Measurements from ENCODE around the gene OR6S1.

Gene OR6S1, protein sequence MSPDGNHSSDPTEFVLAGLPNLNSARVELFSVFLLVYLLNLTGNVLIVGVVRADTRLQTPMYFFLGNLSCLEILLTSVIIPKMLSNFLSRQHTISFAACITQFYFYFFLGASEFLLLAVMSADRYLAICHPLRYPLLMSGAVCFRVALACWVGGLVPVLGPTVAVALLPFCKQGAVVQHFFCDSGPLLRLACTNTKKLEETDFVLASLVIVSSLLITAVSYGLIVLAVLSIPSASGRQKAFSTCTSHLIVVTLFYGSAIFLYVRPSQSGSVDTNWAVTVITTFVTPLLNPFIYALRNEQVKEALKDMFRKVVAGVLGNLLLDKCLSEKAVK

DNA sequence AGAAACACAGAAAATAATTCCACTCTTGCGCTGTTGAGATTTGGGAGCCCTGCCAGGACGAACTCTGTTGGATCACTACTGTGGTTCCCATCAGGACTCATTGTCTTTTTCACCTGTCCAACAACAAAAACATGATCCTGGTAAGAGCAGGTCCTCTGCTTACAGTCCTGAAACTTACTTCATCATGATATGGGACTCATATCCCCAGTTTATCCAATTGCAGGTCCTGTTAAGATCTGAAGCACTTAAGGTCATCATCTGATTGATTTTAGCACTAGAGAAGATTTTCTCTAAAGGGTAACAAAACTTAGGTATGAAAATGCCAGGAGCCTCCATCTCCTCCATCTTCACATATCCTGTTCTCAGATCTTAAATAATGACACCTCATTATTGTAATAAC is at the start of gene OR6S1:
TSS of gene OR6S1 (minus strand) at position 101 of the 400 bp plus-strand sequence. CDS start at position 101, 0 bp downstream.
- DNase-seq = no peak

DNA sequence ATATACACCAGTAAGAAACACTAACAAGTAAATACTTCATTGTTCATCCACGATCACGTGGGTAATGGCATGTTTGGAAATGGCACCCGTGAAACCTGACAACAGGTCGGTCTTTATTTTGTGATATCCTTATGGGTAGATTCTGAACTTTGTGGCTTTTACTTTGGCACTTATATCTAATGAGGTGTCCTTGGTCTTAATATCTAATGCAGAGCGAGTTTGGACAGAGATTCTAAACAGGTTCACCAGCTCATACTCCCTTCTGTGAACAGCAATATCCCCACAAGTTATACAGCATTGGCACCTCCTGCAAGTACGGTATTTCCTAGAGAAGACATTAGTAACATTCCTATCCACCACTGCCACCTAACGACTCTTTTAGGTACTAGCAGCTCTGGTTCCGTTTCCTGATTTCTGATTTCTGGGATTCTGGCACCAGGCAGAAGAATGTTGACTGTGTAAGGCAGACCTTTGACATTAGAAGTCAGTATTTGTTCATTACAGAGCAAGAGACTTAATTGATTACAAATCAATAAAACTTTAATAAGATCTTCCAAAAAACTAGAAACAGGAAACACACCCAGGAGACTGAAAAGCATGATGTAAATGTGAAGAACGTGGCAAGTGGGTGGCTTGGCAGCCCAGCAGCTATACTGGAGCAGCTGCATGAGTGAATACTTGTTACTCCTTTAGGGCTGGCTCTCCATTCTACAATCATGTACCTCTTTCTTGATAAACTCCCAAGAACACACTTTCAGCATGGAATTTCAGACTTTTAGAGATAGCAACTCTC is 49.6 kb upstream of the OR6S1 start:
- DNase-seq = peak in 11 of 14 donors; percentile 1 to 66 (median 15)

DNA sequence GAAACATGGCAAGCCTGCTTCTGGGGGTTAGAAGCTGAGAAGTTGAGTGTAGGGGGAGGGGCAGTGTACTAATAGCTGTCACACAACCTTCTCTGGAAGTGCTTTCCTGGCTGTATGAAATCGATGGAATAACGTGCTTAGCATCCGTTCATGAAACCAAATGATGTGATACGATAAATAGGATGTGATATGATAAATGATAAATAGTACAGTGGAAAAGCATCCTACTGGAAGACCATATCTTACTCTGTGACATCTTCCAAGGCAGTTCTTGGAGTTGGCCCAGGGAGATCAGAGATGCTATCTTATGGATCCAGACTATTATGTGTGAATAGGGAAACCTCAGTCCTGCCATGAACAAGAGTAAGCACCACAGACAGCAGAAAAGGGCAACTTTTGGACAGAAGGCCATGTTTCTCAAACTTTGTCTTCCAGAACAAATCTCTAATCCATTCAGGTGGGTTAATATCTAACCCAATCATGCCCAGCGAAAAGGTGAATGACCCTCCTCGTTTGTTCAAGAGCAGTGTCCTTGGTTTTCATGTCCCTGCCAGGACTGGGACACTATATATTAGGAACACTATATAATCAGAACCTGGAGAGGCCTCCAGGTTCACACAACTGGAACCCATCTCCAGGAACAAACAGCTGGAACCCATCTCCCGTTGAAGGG is 46.8 kb upstream of the OR6S1 start, which contains the start of gene ANG:
TSS of gene ANG (plus strand) at position 598 of the 673 bp plus-strand sequence. CDS start 4,801 bp downstream, outside the sequence.
- DNase-seq = no peak

DNA sequence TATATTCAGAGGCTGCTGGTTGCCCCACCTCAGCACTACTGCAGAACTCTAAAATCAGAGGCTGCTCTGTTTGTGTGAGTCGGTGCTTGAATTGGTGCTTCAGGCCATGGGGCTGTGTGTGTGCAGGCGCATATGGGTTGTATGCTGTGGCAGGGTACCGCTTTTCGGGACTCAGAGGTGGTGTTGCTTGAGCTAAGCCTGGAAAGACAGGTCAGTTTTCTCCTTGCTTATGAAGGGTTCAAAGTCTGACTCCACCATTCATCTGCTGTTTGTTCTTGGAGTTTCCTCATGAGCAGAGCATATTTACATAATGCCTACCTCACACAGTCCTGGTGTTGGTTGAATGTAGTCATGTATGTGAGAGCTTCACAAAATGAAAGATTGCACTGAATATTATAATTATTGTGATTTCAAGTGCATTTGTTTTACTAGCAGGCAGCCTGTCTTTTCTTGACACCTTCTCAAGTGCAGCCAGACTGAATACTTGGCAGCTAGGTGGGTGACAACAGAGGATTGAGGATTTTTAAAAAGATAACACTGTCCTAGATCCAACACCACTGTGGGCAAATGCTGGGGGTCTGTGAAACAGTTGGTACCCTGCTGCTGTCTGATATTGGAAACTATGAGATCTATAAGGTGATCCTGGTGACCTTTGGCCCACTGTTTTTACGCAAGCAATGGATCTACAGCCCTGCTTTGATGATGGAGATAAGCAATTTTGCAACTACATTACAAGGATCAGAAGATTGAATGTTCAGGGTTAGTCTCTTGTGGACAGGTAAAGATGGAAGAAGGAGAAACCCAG is 46.1 kb upstream of the OR6S1 start:
- no peak for DNase-seq

DNA sequence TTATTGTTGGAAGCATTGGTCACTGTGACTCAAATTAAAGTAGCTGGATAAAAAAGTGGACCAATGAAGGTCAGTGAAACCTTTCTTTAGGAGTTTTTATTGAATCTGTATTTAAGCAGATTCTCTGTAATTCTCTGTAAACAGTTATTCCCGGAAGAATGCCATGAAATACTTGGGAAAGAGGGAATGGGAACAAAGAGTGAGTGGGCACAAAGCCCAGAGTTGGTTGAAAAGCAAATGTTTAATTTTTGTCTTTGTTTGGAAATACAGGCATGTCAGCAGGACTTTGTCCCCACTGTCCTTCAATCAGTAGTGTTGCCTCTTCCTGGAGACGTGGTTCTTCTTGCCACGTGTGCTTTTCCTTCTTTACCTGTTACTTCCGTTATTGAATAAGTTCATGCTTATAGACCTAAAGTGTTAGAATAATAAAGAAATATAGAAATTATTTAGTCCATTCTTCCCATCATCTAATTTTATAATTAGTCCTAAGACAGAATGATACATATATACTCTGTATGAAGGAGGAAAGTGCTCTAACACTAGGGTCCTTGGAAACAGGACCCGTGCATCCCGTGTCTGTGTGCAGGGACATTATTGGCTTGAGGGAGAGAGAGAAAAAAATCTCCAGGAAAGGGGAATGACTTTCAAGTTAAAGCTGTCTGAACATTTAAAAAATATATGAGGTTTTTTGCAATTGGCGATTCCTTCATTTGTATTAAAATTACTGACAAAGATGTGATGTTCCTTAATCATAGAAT is 45.1 kb upstream of the OR6S1 start:
- DNase-seq = no peak

DNA sequence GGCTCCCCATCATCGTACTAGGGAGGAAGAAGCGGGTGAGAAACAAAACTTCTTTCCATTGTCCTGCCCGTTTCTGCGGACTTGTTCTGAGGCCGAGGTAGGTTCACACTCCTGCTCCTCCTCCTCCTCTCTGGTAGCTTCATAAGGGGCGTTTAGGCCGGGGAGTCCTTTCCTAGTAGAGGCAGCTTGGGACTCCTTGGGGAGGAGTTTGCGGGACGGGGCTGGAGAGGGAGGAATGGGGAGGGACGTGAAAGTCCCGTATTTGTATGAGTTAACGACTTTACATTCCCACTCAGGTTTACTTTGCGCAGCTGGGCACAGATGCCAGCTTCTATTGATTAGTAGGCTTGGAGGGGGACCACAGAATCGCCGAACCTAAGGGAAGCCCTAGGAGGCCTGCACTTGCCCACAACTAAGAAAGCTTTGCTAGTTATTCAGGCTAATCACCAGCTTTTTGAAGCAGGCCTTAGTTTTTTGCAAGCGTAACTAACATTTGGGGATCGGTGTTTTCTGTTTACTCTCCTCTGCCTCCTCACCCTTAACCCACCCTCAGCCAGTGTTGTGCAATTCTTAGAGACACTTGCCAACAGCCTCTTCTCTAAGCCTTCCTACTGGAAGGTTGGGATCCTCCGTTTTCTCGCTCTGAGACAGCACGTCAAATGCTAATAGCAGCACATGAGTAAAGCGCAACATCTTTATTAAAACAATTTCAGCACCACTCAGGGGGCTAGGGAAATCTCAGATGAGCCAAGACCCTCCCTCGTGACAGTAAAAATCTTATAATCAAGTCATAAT is 43.4 kb upstream of the OR6S1 start:
- peak in 6 of 14 donors; percentile 35 to 66 (median 60) for DNase-seq

DNA sequence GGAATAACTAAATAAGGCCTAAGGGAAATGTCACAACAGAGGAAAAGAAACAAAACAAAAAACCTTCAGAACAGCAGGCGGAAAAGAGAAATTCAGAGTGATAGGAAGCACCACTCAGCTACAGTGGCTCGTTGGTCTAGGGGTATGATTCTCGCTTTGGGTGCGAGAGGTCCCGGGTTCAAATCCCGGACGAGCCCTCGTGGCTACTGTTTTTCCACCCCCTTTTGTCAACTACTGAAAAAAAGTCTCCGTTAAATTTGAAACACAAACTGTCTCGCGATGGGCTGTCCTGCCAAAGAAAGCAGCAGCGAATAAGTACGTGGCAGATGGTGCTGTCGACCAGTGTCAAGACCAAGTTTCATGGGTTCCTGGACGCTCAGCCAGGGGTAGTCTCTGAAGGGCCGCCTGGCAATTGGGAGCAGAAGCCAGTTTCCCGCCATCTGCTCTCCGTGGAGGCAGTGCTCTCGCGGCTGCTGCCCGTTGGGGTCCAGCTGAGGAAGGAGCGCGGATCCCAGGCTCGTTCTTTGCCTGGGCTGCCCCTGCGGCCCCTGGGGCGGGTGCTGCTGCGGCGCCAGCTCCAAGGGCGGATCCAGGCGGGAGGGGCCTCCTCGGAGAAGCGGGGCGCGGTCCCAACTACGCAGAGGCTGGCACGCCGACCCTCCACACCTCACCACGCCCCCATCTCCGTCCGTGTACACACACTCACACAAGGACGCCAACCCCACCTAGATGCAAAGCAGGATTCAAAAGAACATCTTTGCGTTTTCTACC is 42.6 kb upstream of the OR6S1 start, which contains the start of gene RNASE4:
TSS of gene RNASE4 (plus strand) at position 670 of the 771 bp plus-strand sequence. CDS start 14,812 bp downstream, outside the sequence.
- peak in 13 of 14 donors; percentile 28 to 90 (median 75) for DNase-seq

DNA sequence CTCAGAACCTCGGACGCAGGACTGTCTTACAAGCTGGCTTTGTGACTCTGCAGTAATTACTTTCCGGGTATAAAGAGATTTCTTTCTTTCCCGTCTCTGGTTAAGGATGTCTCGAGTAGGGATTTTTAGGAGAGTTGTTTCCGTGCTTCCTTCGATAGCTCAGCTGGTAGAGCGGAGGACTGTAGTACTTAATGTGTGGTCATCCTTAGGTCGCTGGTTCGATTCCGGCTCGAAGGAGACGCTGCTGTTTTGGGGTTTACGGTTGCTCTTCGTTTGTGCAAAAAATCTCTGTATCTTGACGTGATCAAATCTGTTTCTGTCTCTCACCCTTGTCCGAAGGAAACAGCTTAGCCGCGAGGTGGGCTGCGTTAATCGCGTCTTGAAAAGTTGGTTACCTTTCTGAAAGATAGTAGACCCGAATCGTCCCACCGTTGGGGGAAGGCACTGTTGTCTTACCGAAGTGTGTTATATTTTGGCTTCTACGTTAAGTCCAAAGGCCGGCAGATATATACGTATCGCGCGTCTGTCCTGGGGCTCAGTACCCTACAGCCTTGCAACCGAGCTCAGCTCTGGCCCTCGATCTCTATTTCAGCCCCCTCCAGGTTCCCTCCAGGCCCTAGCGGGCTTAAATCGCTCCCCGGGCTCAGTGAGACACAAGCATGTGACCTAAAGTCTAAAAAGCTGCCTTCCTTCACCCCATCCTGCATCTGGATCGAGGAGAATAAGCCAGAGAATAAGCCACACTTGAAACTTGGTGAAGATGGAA is 41.8 kb upstream of the OR6S1 start:
- DNase-seq = peak in 12 of 14 donors; percentile 19 to 89 (median 82)

DNA sequence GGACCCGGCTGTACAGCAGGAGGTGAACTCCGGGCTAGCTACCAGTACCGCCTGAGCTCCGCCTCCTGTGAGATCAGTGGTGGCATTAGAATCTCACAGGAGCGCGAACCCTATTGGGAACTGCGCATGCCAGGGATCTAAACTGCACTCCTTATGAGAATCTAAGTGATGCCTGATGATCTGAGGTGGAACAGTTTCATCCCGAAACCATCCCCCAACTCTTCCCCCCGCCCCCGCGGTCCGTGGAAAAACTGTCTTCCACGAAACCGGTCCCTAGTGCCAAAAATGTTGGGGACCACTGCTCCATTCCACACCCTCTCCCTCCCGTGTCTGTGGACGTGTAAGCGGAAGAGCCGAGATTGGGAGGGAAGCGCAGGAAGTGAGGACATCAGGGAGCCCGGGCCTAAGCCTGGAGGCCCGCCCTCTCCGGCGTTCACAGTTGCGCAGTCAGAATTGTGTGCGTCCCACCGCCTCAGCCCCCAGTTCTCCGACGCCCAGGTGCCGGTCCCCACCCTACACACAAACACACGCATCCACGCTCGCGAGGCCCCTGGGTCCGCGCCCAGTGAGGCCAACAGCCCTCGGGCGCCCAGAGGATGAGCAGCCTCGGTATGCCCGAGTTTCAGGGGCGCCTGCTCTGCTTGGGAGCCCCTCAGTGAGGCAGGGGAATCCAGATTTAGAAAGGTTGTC is 41.1 kb upstream of the OR6S1 start:
- peak; percentile 69 to 99 (median 93) for DNase-seq

DNA sequence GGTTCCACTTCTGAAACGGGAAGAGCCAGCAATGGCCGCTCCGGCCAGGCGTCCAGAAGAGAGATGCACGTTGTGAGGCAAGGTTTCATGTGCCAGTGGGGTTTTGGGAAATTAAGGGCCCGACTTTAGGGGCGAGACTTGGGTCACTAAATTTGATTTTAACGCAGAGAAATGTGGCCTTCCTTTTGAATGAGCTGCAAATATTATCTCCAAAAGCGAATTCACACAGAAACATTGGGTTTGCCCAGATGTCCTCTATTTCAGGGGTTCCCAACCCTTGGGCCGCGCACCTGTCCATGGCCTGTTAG is 40.6 kb upstream of the OR6S1 start:
- DNase-seq = peak in 1 of 14 donors; percentile 82

DNA sequence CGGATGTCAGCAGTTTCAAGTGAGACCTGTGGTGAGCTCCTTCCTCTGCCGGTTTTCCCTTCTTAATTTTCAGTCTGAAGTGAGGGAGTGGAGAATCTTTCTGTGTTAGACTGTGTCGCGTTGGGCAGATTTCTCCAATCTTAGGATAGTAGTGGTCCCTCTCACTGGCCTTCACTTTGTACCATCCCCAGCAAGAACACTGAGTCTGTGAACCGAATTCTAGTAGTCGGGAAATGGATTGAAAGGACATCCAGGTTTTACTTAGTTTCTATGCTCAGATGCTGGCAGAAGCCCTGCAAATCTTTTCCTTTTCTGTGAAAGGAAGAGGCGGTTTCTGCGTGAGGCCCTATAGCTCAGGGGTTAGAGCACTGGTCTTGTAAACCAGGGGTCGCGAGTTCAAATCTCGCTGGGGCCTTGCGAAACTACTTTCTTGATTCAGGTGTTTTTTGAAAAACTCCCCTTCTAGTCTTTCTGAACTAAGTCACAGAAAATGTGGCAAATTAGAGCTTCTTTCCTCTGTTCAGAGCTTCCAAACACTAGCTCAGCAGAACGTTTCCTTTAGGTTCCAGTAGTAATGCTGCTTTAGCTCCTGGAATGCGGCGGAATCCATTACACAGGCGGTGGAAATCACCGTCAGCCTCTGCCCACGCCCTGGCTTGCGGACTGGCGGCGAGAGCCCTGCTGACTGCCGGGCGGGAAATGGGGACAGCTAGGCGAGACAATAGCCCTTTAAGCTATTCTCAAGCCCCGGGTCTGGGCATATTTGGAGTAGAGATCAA is 40.0 kb upstream of the OR6S1 start:
- peak in 13 of 14 donors; percentile 41 to 85 (median 78) for DNase-seq

DNA sequence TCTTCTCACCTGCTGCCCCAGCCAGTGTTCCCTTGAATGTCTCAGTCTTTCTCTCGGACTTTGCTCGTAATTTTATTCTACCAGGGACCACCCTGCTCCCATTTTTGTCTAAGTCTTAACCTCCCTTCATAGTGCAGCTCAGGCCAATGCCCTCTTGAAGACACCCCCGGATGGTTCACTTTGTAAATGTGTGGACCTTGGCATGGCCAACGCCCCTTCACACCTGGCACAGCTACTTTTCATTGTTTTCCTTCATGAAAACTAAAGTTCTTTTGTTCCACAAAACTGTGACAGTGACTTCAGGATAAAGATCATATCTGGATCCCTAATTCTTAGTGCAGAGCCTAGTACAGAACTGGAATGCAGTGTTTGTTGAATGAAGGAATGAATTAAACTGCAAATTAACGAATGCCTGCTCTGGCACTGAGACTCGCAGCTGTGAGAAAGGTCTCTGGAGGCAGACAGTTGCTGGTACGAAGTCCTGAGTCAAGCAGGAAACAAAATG is 39.4 kb upstream of the OR6S1 start:
- peak in 1 of 14 donors; percentile 42 for DNase-seq

DNA sequence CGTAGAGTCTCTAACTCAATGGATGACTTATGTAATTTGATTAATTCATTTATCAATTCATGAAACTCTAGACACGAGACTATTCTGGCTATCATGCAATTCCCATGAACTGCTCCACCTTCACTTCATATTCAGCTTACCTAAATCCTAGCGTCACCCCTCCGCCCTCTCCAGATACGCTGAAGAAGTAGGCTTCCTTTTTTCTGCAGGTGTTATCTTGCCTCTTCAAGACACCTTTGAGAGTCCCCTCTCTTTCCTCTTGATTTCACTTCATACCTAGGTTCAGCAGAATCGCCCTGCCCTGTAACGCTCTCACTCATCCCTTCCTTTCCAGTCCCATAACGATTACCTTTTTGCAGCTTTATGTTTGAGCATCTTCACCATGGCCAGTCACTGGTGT is 38.9 kb upstream of the OR6S1 start:
- DNase-seq = peak in 1 of 14 donors; percentile 32

DNA sequence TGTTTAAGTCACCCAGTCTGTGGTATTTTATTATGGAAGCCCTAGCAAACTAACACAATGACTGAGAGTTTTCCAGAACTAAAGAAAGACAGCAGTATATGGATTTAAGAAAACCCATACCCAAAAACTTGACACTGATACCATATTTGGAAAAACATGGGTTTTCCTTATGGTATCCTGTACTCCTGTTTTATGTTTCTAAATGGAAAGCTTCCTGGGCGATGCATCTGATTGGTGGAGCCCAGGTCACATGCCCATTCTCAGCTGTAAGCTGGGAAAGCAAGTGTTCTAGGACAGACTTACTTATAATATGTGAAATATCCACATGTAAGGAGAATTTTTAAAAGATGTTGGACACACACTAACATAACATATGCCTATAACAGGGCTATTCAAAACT is 38.4 kb upstream of the OR6S1 start:
- DNase-seq = peak in 4 of 14 donors; percentile 0 to 48 (median 10)

DNA sequence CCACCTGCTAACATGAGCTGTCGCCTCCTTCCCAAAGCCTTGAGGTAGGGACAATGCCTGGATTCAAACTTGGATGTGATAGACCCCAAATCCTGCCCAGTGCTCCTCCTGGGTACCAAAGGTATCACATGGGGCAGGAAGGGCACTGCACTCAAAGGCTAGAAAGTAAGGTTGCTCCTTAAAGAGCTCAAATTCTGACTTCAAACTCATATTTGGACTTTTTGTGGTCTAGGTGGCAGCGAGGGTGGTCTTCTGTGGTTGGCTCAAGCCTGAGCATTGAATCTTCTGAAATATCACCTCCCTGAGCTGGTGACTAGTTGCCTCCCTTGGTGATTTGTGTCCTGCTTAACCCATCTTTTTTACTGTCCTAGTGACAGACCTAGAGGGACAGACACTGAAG is 34.6 kb upstream of the OR6S1 start:
- DNase-seq = no peak

DNA sequence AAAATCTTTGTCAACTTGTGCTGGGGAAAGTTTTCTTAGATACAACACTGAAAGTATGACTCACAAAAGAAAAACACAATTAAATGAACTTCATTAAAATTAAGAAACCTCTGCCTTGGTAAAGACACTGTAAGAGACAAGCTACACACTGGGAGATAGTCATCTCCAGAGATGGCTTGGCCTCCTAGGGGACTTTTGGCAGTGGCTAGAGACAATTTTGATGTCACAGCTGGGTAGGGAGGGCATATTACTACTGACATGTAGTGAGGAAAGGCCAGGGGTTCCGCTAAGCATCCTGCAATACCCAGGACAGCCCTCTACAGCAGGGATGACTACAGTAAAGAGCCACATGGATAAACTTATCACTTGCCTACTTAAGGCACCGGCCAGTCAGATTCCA is 34.2 kb upstream of the OR6S1 start:
- no peak for DNase-seq
